HG02763 (cell line): Measurements from ENCODE around the gene HMGN1.
"Not testable (repeated sequence)": the region's sequence is repeated elsewhere in the genome, so short reads cannot be mapped to it uniquely, and the experiment has no call there.

Source experiments
- ATAC-seq: cut with Tn5 transposase; IDR thresholded peaks from one replicate; pipeline ENCODE4 v1.9.1; 2021; ENCODE audit warnings: mild to moderate bottlenecking, moderate library complexity; ENCODE audit not compliant: unreplicated experiment

The HMGN1 gene

GRCh38 chr21:39369896-39370288 is 21.0 kb upstream of the HMGN1 start:
- not testable (repeated sequence) for ATAC-seq

GRCh38 chr21:39367783-39368182 is 18.9 kb upstream of the HMGN1 start:
- no peak for ATAC-seq

- ATAC-seq, result no peak
Observed at GRCh38 chr21:39366563-39366962, 17.7 kb upstream of the HMGN1 start.

- ATAC-seq, result no peak
Observed at GRCh38 chr21:39364949-39365348, 16.1 kb upstream of the HMGN1 start.

GRCh38 chr21:39363607-39364555 is 15.0 kb upstream of the HMGN1 start:
- no peak for ATAC-seq

GRCh38 chr21:39362733-39363132 is 13.8 kb upstream of the HMGN1 start:
- no peak for ATAC-seq

GRCh38 chr21:39359382-39359781 is 10.5 kb upstream of the HMGN1 start:
- ATAC-seq, result no peak

GRCh38 chr21:39353295-39353694 is 4.4 kb upstream of the HMGN1 start:
- no peak for ATAC-seq

GRCh38 chr21:39350094-39351005 is 1.5 kb upstream of the HMGN1 start:
- ATAC-seq, result no peak

- ATAC-seq, result peak; percentile 84
Observed at GRCh38 chr21:39349211-39350093, 564 bp upstream of the HMGN1 start.

- peak; percentile 3 for ATAC-seq
Observed at GRCh38 chr21:39348040-39348354, 891 bp downstream of the HMGN1 start.

- no peak for ATAC-seq
Observed at GRCh38 chr21:39347537-39347936, 1.4 kb downstream of the HMGN1 start.

- ATAC-seq, result no peak
Observed at GRCh38 chr21:39346671-39347331, 2.1 kb downstream of the HMGN1 start.

GRCh38 chr21:39346206-39346605 is 2.7 kb downstream of the HMGN1 start:
- ATAC-seq, result no peak

GRCh38 chr21:39345440-39345839 is 3.4 kb downstream of the HMGN1 start:
- ATAC-seq, result no peak

- ATAC-seq, result no peak
Observed at GRCh38 chr21:39344848-39345247, 4.0 kb downstream of the HMGN1 start.

GRCh38 chr21:39341249-39341923 is 7.5 kb downstream of the HMGN1 start:
- ATAC-seq, result no peak

GRCh38 chr21:39340687-39341086 is 8.2 kb downstream of the HMGN1 start:
- no peak for ATAC-seq

- no peak for ATAC-seq
Observed at GRCh38 chr21:39339231-39339630, 9.7 kb downstream of the HMGN1 start.
